ENCODE measurements around the gene STAT5B. TPM values are rescaled to one million over a fixed set of nuclear protein-coding genes. Genes with fewer than 3 reads are reported as not detected.
A peak's percentile ranks its signal among the peaks of the same experiment; 100 is the strongest.

The STAT5B gene
- total RNA-seq, 1 donor from 2014 or later, result 32.8 TPM

DNA sequence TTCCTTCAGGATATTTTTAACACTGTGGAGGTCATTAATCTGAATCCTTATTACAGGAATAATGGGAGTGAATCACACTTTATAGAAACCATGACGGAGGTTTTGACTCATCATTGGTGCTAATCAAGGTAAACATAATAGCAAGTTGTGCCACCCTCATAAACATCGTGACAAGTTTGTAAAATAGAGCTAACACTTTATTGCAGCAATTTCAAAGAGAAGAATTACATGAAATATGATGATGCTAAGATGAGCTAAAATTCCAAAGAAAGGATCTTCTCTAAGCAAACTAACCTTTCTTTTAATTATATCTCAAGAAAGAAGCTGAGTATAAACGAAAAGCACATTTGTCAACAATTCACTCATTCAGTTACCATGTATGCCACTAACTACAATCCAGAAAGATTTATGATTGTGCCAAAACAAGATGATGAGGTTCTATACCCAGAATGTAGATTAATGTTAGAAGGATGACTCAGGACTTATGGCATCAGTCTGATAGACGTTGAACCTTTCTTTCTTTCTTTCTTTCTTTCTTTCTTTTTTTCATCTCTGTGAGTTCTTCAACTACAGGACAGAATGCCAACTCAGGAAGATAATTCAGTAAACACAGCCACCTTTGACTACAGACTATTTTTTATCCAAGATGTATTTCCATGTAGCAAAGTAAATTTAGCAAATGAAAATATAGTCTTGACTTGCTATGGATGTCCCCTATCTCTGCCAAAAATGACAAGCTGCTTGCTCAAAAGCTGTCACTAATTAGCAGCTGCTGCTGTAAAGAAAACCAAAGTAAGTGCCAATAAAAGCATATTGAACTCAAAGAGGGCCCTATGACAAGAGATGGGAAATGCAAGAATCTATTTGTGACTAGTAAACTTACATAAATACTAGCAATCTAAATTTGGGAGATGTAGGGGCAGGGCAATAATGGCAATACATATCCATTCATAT lies 23.3 kb downstream of the STAT5B start:
- H3K9me3 Mint-ChIP-seq (ENCODE audit: low read depth), result no peaks in the 10 kb centered on the region
- no peaks in the 10 kb centered on the region for H3K36me3 Mint-ChIP-seq (ENCODE audit: low read depth)
- no peaks in the 10 kb centered on the region for H3K27me3 Mint-ChIP-seq (ENCODE audit: low read depth)
- peaks cover 49% of the 10 kb centered on the region for H3K4me1 Mint-ChIP-seq (ENCODE audit: low read depth)
- no peak for DNase-seq (ENCODE audit: low spot score)
- TF ChIP-seq, protein P1, sequence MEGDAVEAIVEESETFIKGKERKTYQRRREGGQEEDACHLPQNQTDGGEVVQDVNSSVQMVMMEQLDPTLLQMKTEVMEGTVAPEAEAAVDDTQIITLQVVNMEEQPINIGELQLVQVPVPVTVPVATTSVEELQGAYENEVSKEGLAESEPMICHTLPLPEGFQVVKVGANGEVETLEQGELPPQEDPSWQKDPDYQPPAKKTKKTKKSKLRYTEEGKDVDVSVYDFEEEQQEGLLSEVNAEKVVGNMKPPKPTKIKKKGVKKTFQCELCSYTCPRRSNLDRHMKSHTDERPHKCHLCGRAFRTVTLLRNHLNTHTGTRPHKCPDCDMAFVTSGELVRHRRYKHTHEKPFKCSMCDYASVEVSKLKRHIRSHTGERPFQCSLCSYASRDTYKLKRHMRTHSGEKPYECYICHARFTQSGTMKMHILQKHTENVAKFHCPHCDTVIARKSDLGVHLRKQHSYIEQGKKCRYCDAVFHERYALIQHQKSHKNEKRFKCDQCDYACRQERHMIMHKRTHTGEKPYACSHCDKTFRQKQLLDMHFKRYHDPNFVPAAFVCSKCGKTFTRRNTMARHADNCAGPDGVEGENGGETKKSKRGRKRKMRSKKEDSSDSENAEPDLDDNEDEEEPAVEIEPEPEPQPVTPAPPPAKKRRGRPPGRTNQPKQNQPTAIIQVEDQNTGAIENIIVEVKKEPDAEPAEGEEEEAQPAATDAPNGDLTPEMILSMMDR (IDR thresholded peaks at IDR 0.05), result no peak
- H3K27ac Mint-ChIP-seq (ENCODE audit: unreplicated experiment), result peak overlapping the region; percentile 85
- no peak overlapping the region for H3K4me3 Mint-ChIP-seq (ENCODE audit: unreplicated experiment)

DNA sequence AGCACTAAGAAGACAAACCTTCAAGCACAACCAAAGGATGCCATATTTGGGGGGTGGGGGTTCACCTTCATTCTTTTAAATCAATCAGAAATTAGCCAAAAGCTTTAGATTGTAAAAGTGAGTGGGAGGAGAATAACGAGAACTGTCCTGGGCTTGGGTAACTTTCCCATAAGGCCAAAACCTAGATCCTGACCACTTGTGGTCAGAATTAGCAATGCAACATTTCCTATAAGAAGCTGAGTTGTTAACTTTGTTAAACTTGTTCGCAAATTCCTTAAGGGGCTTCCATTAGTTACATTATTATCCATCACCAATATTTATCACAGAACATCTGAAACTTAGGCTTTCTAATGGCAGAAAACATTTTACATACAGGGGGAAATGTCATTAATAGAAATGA lies 25.1 kb downstream of the STAT5B start:
- H3K4me3 Mint-ChIP-seq (ENCODE audit: unreplicated experiment), result no peak overlapping the region
- peak overlapping the region; percentile 12 for H3K27ac Mint-ChIP-seq (ENCODE audit: unreplicated experiment)
- no peaks in the 10 kb centered on the region for H3K36me3 Mint-ChIP-seq (ENCODE audit: low read depth)
- DNase-seq (ENCODE audit: low spot score), result no peak
- H3K4me1 Mint-ChIP-seq (ENCODE audit: low read depth), result peaks cover 54% of the 10 kb centered on the region
- no peaks in the 10 kb centered on the region for H3K9me3 Mint-ChIP-seq (ENCODE audit: low read depth)
- no peaks in the 10 kb centered on the region for H3K27me3 Mint-ChIP-seq (ENCODE audit: low read depth)
- TF ChIP-seq, protein P1 (IDR thresholded peaks at IDR 0.05), result peak; percentile 57

DNA sequence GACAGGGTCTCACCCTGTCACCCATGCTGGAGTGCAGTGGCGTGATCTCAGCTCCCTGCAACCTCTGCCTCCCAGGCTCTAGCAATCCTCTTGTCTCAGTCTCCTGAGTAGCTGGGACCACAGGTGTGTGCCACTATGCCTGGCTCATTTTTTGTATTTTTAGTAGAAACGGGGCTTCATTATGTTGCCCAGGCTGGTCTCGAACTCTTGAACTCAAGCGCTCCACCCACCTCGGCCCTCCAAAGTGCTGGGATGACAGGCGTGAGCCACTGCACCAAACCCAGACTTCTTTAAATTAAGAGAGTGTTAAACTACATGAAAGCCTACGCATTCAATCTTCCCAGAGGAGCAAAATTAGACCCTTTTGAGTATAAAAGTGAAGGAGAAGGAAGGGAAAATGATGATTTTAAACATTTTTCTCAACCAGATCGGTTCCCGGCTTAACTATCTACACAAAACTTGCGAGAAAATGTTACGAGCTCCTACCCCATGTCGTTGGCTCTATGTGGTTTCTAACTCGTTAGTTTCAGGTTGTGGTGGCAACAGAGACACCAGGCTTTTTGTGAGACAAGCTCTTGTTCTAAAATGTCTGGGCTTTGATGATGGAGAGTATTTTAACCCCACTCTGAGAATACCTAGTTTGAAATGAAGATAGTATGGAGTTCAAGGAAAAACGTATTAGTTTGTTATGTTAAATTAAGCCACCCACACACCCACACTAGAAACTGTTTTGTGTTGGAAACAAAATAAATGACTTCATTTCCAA lies 26.3 kb downstream of the STAT5B start:
- H3K27ac Mint-ChIP-seq (ENCODE audit: unreplicated experiment), result no peak overlapping the region
- H3K9me3 Mint-ChIP-seq (ENCODE audit: low read depth), result no peaks in the 10 kb centered on the region
- TF ChIP-seq, protein P1 (IDR thresholded peaks at IDR 0.05), result no peak
- H3K27me3 Mint-ChIP-seq (ENCODE audit: low read depth), result no peaks in the 10 kb centered on the region
- H3K36me3 Mint-ChIP-seq (ENCODE audit: low read depth), result no peaks in the 10 kb centered on the region
- no peak for DNase-seq (ENCODE audit: low spot score)
- H3K4me3 Mint-ChIP-seq (ENCODE audit: unreplicated experiment), result no peak overlapping the region
- H3K4me1 Mint-ChIP-seq (ENCODE audit: low read depth), result peaks cover 48% of the 10 kb centered on the region

DNA sequence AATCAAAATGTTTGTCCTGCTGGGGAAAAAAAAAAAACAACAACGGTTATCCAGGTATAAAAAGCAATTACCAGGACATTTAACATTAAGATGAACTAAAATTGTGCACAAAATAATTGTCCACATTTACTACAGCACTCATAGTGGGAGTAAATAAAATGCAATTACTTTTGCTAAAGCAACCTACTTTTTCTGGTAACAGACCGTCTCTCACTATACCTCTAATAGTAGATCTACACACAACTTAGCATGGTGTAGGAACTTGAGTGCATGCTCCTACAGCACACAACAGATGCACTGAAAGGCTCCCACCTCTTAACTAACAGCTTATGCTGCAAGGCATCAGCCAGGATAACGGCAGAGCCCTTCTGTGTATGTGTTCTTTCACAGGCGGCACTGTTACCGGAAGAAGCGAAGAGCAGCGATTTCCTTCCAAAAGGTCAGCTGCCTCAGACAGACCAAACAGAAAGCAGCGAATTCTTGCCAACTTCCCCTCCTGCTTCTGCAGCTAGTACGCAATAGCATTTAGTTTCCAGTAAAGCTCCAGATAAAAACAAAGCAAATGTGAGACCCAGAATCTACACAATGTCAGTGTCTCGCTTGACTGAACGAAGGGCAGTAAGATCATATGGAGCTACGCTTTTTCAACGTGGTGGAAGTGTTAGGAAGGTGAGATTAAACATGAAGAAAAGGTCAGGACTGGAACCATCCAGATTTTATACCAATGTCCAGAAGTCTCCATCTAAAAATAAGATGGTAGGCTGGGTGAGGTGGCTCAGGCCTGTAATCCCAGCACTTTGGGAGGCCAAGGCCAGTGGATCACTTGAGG lies 27.6 kb downstream of the STAT5B start:
- Mint-ChIP-seq H3K27ac (ENCODE audit: unreplicated experiment) (peak overlapping the region; percentile 92), H3K4me3 (ENCODE audit: unreplicated experiment) (peak overlapping the region; percentile 55), H3K9me3 (ENCODE audit: low read depth) (no peaks in the 10 kb centered on the region), H3K27me3 (ENCODE audit: low read depth) (no peaks in the 10 kb centered on the region), H3K36me3 (ENCODE audit: low read depth) (no peaks in the 10 kb centered on the region), H3K4me1 (ENCODE audit: low read depth) (peaks cover 47% of the 10 kb centered on the region)
- no peak for DNase-seq (ENCODE audit: low spot score)
- TF ChIP-seq, protein P1 (IDR thresholded peaks at IDR 0.05), result peak; percentile 26
